HL-60 (cell line): ENCODE data around the gene CHST9.

Experiments
- CTCF ChIP-seq: IDR thresholded peaks from one replicate; pipeline ENCODE4 v1.5.1; 2011; ENCODE audit warnings: low read length, control low read depth, inconsistent platforms; ENCODE audit not compliant: insufficient read depth
- GABPA ChIP-seq: IDR thresholded peaks from 2 replicates; pipeline ENCODE4 v1.6.1; 2012; ENCODE audit warnings: low read depth
- POLR2AphosphoS5 ChIP-seq: IDR thresholded peaks from 2 replicates; pipeline ENCODE4 v1.6.1; 2012; ENCODE audit warnings: low read depth

- TF ChIP-seq CTCF (no peak), GABPA (no peak), POLR2AphosphoS5 (no peak)
These were observed 127.4 kb downstream of the CHST9 start for GRCh38 chr18:27057519-27058234.
